Smooth muscle cell (in vitro differentiated cells): ENCODE measurements around the gene TM6SF1. TPM values are rescaled to one million over a fixed set of nuclear protein-coding genes. Genes with fewer than 3 reads are reported as not detected.

ENCODE experiments used
- DNase-seq: peaks from one replicate; lab custom pipeline; 2025; ENCODE audit not compliant: unreplicated experiment; lab: John Stamatoyannopoulos, UW
- H2AFZ ChIP-seq: fragments of 200-600 bp; sonication (generic); 2 replicates; pipeline ENCODE4 v1.6.0; 2016; ENCODE audit warnings: antibody characterized with exemption, low read depth, mild to moderate bottlenecking
- H3F3A ChIP-seq: fragments of 200-600 bp; sonication (generic); 2 replicates; pipeline ENCODE4 v1.6.0; 2017; ENCODE audit warnings: antibody characterized with exemption, low read depth
- H3K27ac ChIP-seq: fragments of 200-600 bp; sonication (generic); 2 replicates; pipeline ENCODE4 v1.5.1; 2016; ENCODE audit warnings: low read depth, mild to moderate bottlenecking
- H3K27me3 ChIP-seq: fragments of 200-600 bp; sonication (generic); 2 replicates; pipeline ENCODE4 v1.6.1; 2016; ENCODE audit warnings: low read depth, mild to moderate bottlenecking
- H3K36me3 ChIP-seq: fragments of 200-600 bp; sonication (generic); 2 replicates; pipeline ENCODE4 v1.5.1; 2016; ENCODE audit warnings: low read depth
- H3K4me1 ChIP-seq: fragments of 200-600 bp; sonication (generic); 2 replicates; pipeline ENCODE4 v1.5.1; 2016; ENCODE audit warnings: low read depth
- H3K4me2 ChIP-seq: fragments of 200-600 bp; sonication (generic); 2 replicates; pipeline ENCODE4 v1.6.0; 2016; ENCODE audit warnings: mild to moderate bottlenecking
- H3K4me3 ChIP-seq: fragments of 200-600 bp; sonication (generic); 2 replicates; pipeline ENCODE4 v1.5.1; 2016; ENCODE audit warnings: mild to moderate bottlenecking
- H3K79me2 ChIP-seq: fragments of 200-600 bp; sonication (generic); 2 replicates; pipeline ENCODE4 v1.6.0; 2016; ENCODE audit warnings: low read depth, mild to moderate bottlenecking
- H3K9ac ChIP-seq: fragments of 200-600 bp; sonication (generic); 2 replicates; pipeline ENCODE4 v1.6.0; 2016; ENCODE audit warnings: low read depth
- H3K9me3 ChIP-seq: fragments of 200-600 bp; sonication (generic); replicated peaks from 2 replicates; pipeline ENCODE4 v1.5.1; 2016; ENCODE audit warnings: low read depth
- H4K20me1 ChIP-seq: fragments of 200-600 bp; sonication (generic); 2 replicates; pipeline ENCODE4 v1.6.0; 2016; ENCODE audit warnings: low read depth
- CTCF ChIP-seq: fragments of 200-600 bp; sonication (generic); IDR thresholded peaks from 2 replicates; pipeline ENCODE4 v1.5.1; 2017; ENCODE audit warnings: borderline replicate concordance, mild to moderate bottlenecking, antibody characterized with exemption; ENCODE audit not compliant: insufficient read depth, poor library complexity, severe bottlenecking
- WGBS: methylation state at CpG from one replicate; pipeline ENCODE4 v1.1.7; 2016; ENCODE audit warnings: low lambda C conversion rate; 5-methylcytosine and 5-hydroxymethylcytosine counted together
- polyA plus RNA-seq: library from polyadenylated mRNA; unstranded; fragments of >200 nt; fragmentation: Nextera tagmentation; extraction: Ambion mirVana; gene quantifications from 2 replicates; pipeline ENCODE4 v1.2.1, GENCODE V29; 2016
- total RNA-seq: library from RNA; depleted of rRNA; stranded (reverse); fragments of >200 nt; gene quantifications from 2 replicates; pipeline ENCODE4 v1.2.3, GENCODE V29; 2014

The TM6SF1 gene
- total and polyA plus RNA-seq, 2 experiments from 2014 or later, result 1.5 TPM; not detected in 1

GRCh38 chr15:83118968-83119367 lies 11.5 kb downstream of the TM6SF1 start:
- no peak overlapping the region for H3K9ac ChIP-seq
- DNase-seq, result no peak
- no peak overlapping the region for H3K4me3 ChIP-seq
- no peak overlapping the region for H3K27ac ChIP-seq
- H3K27me3 ChIP-seq, result no peaks in the 10 kb centered on the region
- H3F3A ChIP-seq, result no peaks in the 10 kb centered on the region
- no peaks in the 10 kb centered on the region for H3K9me3 ChIP-seq
- WGBS, result 91% methylated on average over 4 of the region's 4 CpGs
- no peaks in the 10 kb centered on the region for H3K4me1 ChIP-seq
- H2AFZ ChIP-seq, result no peak overlapping the region
- H3K36me3 ChIP-seq, result no peaks in the 10 kb centered on the region
- no peak for TF ChIP-seq CTCF
- no peaks in the 10 kb centered on the region for H4K20me1 ChIP-seq
- H3K4me2 ChIP-seq, result no peak overlapping the region
- H3K79me2 ChIP-seq, result no peaks in the 10 kb centered on the region

GRCh38 chr15:83119968-83120581 lies 12.6 kb downstream of the TM6SF1 start:
- 97% methylated on average over 9 of the region's 9 CpGs for WGBS
- H3K4me1 ChIP-seq, result no peaks in the 10 kb centered on the region
- no peak overlapping the region for H3K4me2 ChIP-seq

DNA sequence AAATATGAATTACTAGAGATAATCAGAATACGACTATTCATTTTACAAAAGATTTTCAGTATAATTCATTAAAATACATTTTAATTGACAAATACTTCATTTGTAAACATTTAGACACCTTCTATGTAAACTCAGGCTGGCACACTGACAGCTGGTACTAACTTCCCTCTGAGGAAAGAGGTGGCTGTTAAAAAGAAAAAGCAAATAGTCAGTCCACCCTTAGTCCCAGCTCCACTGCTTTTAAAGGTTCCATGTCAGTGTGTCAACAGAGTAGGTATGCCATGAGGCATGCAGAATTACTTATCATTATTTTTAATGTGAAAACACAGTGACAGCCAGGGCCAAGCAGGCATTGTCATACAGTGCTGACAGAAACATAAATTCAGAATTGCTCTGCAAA lies 16.1 kb downstream of the TM6SF1 start:
- H2AFZ ChIP-seq, result no peak overlapping the region
- no peaks in the 10 kb centered on the region for H4K20me1 ChIP-seq
- H3K27me3 ChIP-seq, result no peaks in the 10 kb centered on the region
- WGBS, result 97% methylated on average over 1 of the region's 1 CpG
- no peak overlapping the region for H3K4me3 ChIP-seq
- H3K9me3 ChIP-seq, result no peaks in the 10 kb centered on the region
- no peaks in the 10 kb centered on the region for H3K4me1 ChIP-seq
- no peak overlapping the region for H3K9ac ChIP-seq
- H3K4me2 ChIP-seq, result no peak overlapping the region
- H3K27ac ChIP-seq, result no peak overlapping the region
- H3K36me3 ChIP-seq, result no peaks in the 10 kb centered on the region
- no peaks in the 10 kb centered on the region for H3F3A ChIP-seq
- no peaks in the 10 kb centered on the region for H3K79me2 ChIP-seq
- TF ChIP-seq CTCF, result no peak
- DNase-seq, result no peak

More at GRCh38 chr15:83119968-83120581, 12.6 kb downstream of the TM6SF1 start:
- no peak for DNase-seq
- no peak overlapping the region for H3K4me3 ChIP-seq
- TF ChIP-seq CTCF, result no peak
- no peak overlapping the region for H3K27ac ChIP-seq
- no peak overlapping the region for H2AFZ ChIP-seq
- H4K20me1 ChIP-seq, result no peaks in the 10 kb centered on the region
- H3K9ac ChIP-seq, result no peak overlapping the region
- H3K36me3 ChIP-seq, result no peaks in the 10 kb centered on the region
- H3F3A ChIP-seq, result no peaks in the 10 kb centered on the region
- H3K27me3 ChIP-seq, result no peaks in the 10 kb centered on the region
- H3K9me3 ChIP-seq, result no peaks in the 10 kb centered on the region
- no peaks in the 10 kb centered on the region for H3K79me2 ChIP-seq

DNA sequence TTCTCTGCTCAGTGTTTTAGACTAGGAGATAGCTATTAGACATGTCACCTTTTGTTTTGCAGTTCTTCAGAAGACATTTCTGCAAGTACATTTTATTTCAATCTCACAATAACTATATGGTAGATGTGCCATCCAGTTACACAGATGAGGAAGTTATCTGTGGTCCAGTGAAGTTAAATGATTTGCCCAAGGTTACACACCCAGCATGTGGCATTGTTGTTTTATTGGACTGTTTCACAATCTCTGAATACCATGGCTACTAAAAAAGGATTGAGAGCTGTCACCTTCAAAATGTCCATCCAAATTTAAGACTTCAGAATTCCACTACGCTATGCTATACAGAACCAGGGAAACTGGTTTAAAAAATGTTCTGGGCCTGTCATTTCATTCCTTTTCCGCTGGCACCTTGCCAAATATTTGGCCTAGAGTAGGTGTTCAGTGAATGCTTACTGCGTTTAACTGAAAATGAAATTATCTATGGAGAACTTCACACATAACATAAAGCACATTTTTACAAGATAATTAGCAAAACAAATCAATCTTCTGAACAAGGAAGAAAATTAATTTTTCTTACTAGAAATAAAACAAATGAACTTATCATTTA lies 20.2 kb downstream of the TM6SF1 start:
- no peak overlapping the region for H3K4me3 ChIP-seq
- no peaks in the 10 kb centered on the region for H3K79me2 ChIP-seq
- H2AFZ ChIP-seq, result no peak overlapping the region
- TF ChIP-seq CTCF, result no peak
- 92% methylated on average over 3 of the region's 3 CpGs for WGBS
- H4K20me1 ChIP-seq, result no peaks in the 10 kb centered on the region
- H3K4me1 ChIP-seq, result no peaks in the 10 kb centered on the region
- no peaks in the 10 kb centered on the region for H3K9me3 ChIP-seq
- H3K27me3 ChIP-seq, result no peaks in the 10 kb centered on the region
- H3K27ac ChIP-seq, result no peak overlapping the region
- H3K9ac ChIP-seq, result no peak overlapping the region
- H3K36me3 ChIP-seq, result no peaks in the 10 kb centered on the region
- H3F3A ChIP-seq, result no peaks in the 10 kb centered on the region
- no peak overlapping the region for H3K4me2 ChIP-seq
- no peak for DNase-seq
